D721Med (cell line): ENCODE measurements around the gene DCXR.

Experiments
- DNase-seq: peaks from one replicate; pipeline ENCODE4 v3.0.0; 2011; ENCODE audit warnings: low spot score; ENCODE audit not compliant: insufficient read length
- FAIRE-seq: peaks from 2 replicates; lab custom pipeline; 2011; peaks lifted over from hg19 to GRCh38; lab: Jason Lieb, UNC
- TF ChIP-seq, protein P1 (sequence below): IDR thresholded peaks from 2 replicates; pipeline ENCODE4 v1.5.1; 2012; ENCODE audit warnings: mild to moderate bottlenecking, control low read depth; ENCODE audit not compliant: insufficient read depth; ENCODE audit errors: missing control alignments

Gene DCXR

GRCh38 chr17:82015311-82015971, 22.1 kb downstream of the DCXR start:
- FAIRE-seq = no peak

DNA sequence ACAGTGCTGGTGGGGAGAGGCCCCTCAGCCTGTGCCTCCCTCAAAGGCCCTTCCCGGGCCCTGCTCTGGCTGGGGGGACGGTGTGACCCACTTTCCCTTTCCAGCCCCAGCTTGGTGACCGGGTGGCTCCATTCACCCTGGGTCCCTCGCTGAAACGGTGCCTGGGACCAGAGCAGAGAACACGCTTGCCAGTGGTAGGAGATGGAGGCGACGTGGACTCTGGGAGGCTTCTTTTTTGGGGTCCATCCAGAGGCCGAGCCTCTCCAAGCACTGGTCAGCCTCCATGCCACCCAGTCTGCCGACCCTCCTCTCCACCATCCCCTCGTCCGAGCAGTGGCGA, 22.6 kb downstream of the DCXR start:
- TF ChIP-seq, protein P1, sequence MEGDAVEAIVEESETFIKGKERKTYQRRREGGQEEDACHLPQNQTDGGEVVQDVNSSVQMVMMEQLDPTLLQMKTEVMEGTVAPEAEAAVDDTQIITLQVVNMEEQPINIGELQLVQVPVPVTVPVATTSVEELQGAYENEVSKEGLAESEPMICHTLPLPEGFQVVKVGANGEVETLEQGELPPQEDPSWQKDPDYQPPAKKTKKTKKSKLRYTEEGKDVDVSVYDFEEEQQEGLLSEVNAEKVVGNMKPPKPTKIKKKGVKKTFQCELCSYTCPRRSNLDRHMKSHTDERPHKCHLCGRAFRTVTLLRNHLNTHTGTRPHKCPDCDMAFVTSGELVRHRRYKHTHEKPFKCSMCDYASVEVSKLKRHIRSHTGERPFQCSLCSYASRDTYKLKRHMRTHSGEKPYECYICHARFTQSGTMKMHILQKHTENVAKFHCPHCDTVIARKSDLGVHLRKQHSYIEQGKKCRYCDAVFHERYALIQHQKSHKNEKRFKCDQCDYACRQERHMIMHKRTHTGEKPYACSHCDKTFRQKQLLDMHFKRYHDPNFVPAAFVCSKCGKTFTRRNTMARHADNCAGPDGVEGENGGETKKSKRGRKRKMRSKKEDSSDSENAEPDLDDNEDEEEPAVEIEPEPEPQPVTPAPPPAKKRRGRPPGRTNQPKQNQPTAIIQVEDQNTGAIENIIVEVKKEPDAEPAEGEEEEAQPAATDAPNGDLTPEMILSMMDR = no peak
- DNase-seq (no peak), FAIRE-seq (no peak)

More at GRCh38 chr17:82015311-82015971, 22.1 kb downstream of the DCXR start:
- TF ChIP-seq, protein P1 = no peak
- no peak for DNase-seq

DNA sequence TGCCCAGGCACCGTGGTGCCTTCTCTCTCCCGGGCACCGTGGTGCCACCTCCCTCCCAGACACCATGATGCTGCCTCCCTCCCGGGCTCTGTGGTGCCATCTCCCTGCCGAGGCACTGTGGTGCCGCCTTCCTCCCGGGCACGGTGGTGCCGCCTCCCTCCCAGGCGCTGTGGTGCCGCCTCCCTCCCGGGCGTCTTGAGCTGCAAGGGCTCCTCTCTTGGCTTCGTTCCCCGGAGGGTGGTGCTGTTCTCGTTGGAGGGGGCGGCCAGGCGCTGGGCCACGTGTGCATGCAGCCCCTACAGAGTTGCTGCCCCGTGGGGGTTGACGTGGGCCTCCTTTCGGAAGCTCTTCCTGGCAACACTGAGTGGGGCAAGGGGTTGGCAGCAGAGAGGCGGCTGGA, 23.1 kb downstream of the DCXR start:
- FAIRE-seq (no peak), DNase-seq (no peak)
- TF ChIP-seq, protein P1 = no peak

DNA sequence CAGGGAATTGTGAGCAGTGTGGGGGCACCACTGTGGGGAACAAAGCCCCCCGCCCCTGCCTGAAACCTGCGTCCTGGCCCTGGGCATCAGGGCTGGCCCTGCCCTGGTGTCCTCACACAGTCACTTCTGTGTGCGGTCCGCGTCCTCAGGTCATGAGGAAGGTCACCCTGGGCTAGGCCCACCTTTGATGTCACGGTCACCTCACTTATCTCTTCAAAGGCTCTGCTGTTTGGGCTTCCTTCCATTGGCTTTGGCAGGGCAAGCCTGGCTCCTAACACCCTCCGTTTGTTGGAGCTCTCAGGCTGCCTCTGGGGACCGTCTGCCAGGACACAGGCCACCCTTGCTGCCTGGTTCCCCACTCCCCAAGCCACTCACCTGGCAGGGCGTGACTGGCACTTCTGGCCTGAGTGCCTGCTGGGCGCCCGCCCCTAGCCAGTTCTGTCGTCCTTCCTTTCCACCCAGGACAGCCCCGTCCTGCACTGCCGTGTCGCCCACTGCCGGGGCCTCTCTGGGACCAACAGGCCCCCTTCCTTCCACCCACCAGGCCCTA, 23.6 kb downstream of the DCXR start:
- TF ChIP-seq, protein P1 = no peak
- FAIRE-seq = no peak
- no peak for DNase-seq

DNA sequence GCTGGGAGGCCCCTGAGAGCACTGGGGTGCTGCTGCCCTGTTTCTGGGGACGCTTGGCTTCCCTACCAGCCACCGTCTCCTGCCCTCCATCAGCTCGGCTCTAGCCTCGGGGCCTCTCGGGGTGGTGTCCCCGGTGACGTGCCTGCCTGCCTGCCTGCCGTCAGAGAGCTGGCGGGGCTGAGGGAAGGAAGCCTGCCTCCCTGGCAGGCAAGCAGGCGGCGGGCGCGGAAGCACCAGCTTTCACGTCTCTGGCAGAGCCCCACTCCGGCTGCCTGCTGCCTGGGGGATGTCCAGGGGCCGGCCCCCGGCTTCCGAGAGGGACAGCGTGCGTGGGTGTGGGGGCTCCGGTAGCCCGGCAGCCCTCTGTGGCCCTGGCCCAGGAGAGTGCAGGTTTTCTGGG, 24.2 kb downstream of the DCXR start:
- no peak for FAIRE-seq
- TF ChIP-seq, protein P1 = no peak
- no peak for DNase-seq

GRCh38 chr17:82012640-82013295, 24.7 kb downstream of the DCXR start:
- DNase-seq (no peak), FAIRE-seq (no peak)
- TF ChIP-seq, protein P1 = no peak

GRCh38 chr17:82012261-82012639, 25.2 kb downstream of the DCXR start:
- FAIRE-seq = no peak
- DNase-seq = no peak
- TF ChIP-seq, protein P1 = no peak
